Esophagus muscularis mucosa (tissue), 4 donors: ENCODE results near the gene LRRC56. TPM values are rescaled to one million over a fixed set of nuclear protein-coding genes. Genes with fewer than 3 reads are reported as not detected.

Experiments used
- DNase-seq: peaks from one replicate; pipeline ENCODE4 v3.0.0-alpha.2; 2017; ENCODE audit errors: extremely low spot score
- H3K27ac ChIP-seq, 4 donors: fragments of 200-600 bp; sonication (generic); replicated peaks in 1 of 4; 1 replicate in 3 of 4; 2 replicates in 1 of 4; pipeline ENCODE4 v1.5.1; 2016 to 2019; ENCODE audit warnings: mild to moderate bottlenecking in 1 of 4
- H3K27me3 ChIP-seq, 4 donors: fragments of 200-600 bp; sonication (generic); one replicate each; pipeline versions ENCODE4 v1.5.1 to v1.6.0; 2016 to 2019
- H3K36me3 ChIP-seq, 4 donors: fragments of 200-600 bp; sonication (generic); one replicate each; pipeline ENCODE4 v1.5.1; 2016 to 2019
- H3K4me1 ChIP-seq, 4 donors: fragments of 200-600 bp; sonication (generic); one replicate each; pipeline ENCODE4 v1.5.1; 2016 to 2019
- H3K4me3 ChIP-seq, 4 donors: fragments of 200-600 bp; sonication (generic); 1 replicate in 2 of 4; 2 replicates in 2 of 4; pipeline ENCODE4 v1.5.1; 2016 to 2019; ENCODE audit warnings: mild to moderate bottlenecking in 4 of 4, moderate library complexity in 1 of 4
- H3K9me3 ChIP-seq, 4 donors: fragments of 200-600 bp; sonication (generic); 1 replicate in 3 of 4; 2 replicates in 1 of 4; pipeline ENCODE4 v1.5.1; 2016 to 2019
- CTCF ChIP-seq, 3 experiments: fragments of 200-600 bp in 2 of 3; fragments of 450-650 bp in 1 of 3; sonication (generic) in 2 of 3; IDR thresholded peaks; one replicate each; pipeline ENCODE4 v1.5.1; 2017 to 2019; ENCODE audit warnings: antibody characterized with exemption in 3 of 3, mild to moderate bottlenecking in 2 of 3, moderate library complexity in 1 of 3
- EP300 ChIP-seq: sonication (generic); formaldehyde crosslinking; IDR thresholded peaks from one replicate; pipeline ENCODE4 v1.6.1; 2017; ENCODE audit warnings: antibody characterized with exemption
- POLR2A ChIP-seq: fragments of 450-650 bp; IDR thresholded peaks from one replicate; pipeline ENCODE4 v1.6.1; 2017; ENCODE audit warnings: antibody characterized with exemption, moderate library complexity, mild to moderate bottlenecking, low read depth
- POLR2AphosphoS5 ChIP-seq, 2 donors: sonication (generic); formaldehyde crosslinking; IDR thresholded peaks; one replicate each; pipeline ENCODE4 v1.6.1; 2017; ENCODE audit warnings: antibody characterized with exemption in 2 of 2
- WGBS: methylation state at CpG from one replicate; pipeline ENCODE4 v1.1.5; 2018; 5-methylcytosine and 5-hydroxymethylcytosine counted together
- intact Hi-C: fragments of 100-400 bp; cut with DNase I; formaldehyde crosslinking; loops from one replicate; pipeline ENCODE4 v1.15.1; 2023
- total RNA-seq, 4 donors: library from RNA; depleted of rRNA; stranded (reverse); fragments of >200 nt; gene quantifications; one replicate each; pipeline versions ENCODE4 v1.1.0 to v1.2.1, GENCODE V29; 2016

The LRRC56 gene
- total RNA-seq, 4 donors from 2014 or later = 0.19 to 0.33 TPM; not detected in 2

GRCh38 chr11:528166-528814 is 9.0 kb upstream of the LRRC56 start:
- no peak for TF ChIP-seq EP300
- TF ChIP-seq POLR2A = no peak
- TF ChIP-seq POLR2AphosphoS5 (IDR thresholded peaks at IDR 0.05) = no peak
- TF ChIP-seq CTCF (IDR thresholded peaks at IDR 0.05) = no peak
- H3K27me3 ChIP-seq = no peaks in the 10 kb centered on the region
- peaks cover 4 to 11% (median 7%) of the 10 kb centered on the region in 4 donors for H3K4me1 ChIP-seq
- WGBS = 72% methylated on average over 7 of the region's 30 CpGs
- intact Hi-C loops = no loop called here
- H3K4me3 ChIP-seq = no peak overlapping the region
- H3K36me3 ChIP-seq = peaks cover 18 to 29% (median 25%) of the 10 kb centered on the region in 4 donors
- H3K9me3 ChIP-seq = no peaks in the 10 kb centered on the region
- H3K27ac ChIP-seq = no peak overlapping the region
- DNase-seq = no peak

GRCh38 chr11:528815-529727 is 8.3 kb upstream of the LRRC56 start:
- intact Hi-C loops = no loop called here

DNA sequence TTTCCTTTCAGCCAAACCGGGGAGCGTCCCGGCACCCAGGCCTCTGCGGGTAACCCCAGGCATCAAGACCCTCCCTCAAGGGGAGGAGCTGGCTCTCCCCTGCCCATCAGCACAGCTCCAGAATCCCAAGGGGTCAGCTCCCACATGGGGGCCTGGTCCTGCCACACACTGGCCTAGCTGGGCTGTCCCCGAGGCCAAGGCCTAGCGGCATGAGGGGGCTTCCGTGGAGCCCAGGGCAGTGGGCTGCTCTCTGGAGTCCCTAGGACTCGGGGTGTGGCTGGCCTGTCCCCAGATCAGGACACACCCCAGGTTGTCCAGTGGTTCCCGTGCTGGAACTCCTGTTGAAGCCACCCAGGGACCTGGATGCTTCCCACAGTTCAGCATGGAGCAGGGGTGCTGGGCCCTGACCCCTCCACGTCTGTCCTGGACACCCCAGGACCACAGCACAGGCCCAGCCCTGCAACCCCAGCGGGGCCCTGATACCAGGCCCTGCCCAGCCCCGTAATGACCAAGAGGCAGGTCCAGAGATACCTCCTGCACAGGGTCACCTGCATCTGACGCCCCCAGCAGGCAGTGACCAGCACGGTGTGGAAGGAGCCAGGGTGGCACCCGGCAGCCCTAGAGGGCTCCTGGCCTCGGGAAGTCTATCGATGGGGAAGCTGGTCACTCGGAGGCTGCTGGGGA is 7.5 kb upstream of the LRRC56 start:
- no peaks in the 10 kb centered on the region for H3K9me3 ChIP-seq
- WGBS = 75% methylated on average over 9 of the region's 18 CpGs
- H3K36me3 ChIP-seq = peaks cover 21 to 35% (median 32%) of the 10 kb centered on the region in 4 donors
- intact Hi-C loops = no loop called here
- no peak for TF ChIP-seq EP300
- peaks cover 15 to 25% (median 23%) of the 10 kb centered on the region in 4 donors for H3K4me1 ChIP-seq
- no peak for DNase-seq
- H3K27me3 ChIP-seq = no peaks in the 10 kb centered on the region
- no peak overlapping the region for H3K27ac ChIP-seq
- no peak overlapping the region for H3K4me3 ChIP-seq

More at GRCh38 chr11:528815-529727, 8.3 kb upstream of the LRRC56 start:
- DNase-seq = no peak
- Histone ChIP-seq H3K36me3 (peaks cover 21 to 35% (median 32%) of the 10 kb centered on the region in 4 donors), H3K4me1 (peaks cover 9 to 19% (median 15%) of the 10 kb centered on the region in 4 donors), H3K27ac (no peak overlapping the region), H3K27me3 (no peaks in the 10 kb centered on the region), H3K4me3 (no peak overlapping the region), H3K9me3 (no peaks in the 10 kb centered on the region)
- WGBS = 69% methylated on average over 20 of the region's 29 CpGs
- TF ChIP-seq CTCF (IDR thresholded peaks at IDR 0.05) = no peak
- no peak for TF ChIP-seq POLR2A
- no peak for TF ChIP-seq EP300

GRCh38 chr11:530960-531831 is 6.1 kb upstream of the LRRC56 start:
- Histone ChIP-seq H3K4me1 (peaks cover 18 to 30% (median 28%) of the 10 kb centered on the region in 4 donors), H3K27me3 (no peaks in the 10 kb centered on the region), H3K9me3 (no peaks in the 10 kb centered on the region), H3K36me3 (peaks cover 21 to 35% (median 32%) of the 10 kb centered on the region in 4 donors), H3K27ac (no peak overlapping the region), H3K4me3 (no peak overlapping the region)
- no peak for TF ChIP-seq EP300
- TF ChIP-seq POLR2A = no peak
- no peak for TF ChIP-seq POLR2AphosphoS5 (IDR thresholded peaks at IDR 0.05)
- no peak for TF ChIP-seq CTCF (IDR thresholded peaks at IDR 0.05)
- intact Hi-C loops = no loop called here
- WGBS = 90% methylated on average over 22 of the region's 28 CpGs
- no peak for DNase-seq
